H1 (cell line): ENCODE results near the gene RPUSD4. TPM values are rescaled to one million over a fixed set of nuclear protein-coding genes. Genes with fewer than 3 reads are reported as not detected.

Source experiments
- BCL11A ChIP-seq, 2 experiments: IDR thresholded peaks; one replicate each; pipeline ENCODE4 v1.6.1; 2011; ENCODE audit warnings: low read depth in 2 of 2, low read length in 2 of 2, mild to moderate bottlenecking in 2 of 2
- CEBPB ChIP-seq: IDR thresholded peaks from 2 replicates; pipeline ENCODE4 v1.6.1; 2012; ENCODE audit warnings: low read depth, low read length
- CREB1 ChIP-seq: IDR thresholded peaks from 2 replicates; pipeline ENCODE4 v1.6.1; 2012; ENCODE audit warnings: inconsistent platforms
- HDAC2 ChIP-seq, 2 experiments: fragments of 300-600 bp in 1 of 2; sonication (generic) in 1 of 2; IDR thresholded peaks; 2 replicates each; pipeline ENCODE4 v1.6.1; 2011 to 2012; ENCODE audit warnings: low read depth in 2 of 2, low read length in 2 of 2, mild to moderate bottlenecking in 2 of 2, moderate library complexity in 2 of 2, borderline replicate concordance in 1 of 2, inconsistent platforms in 1 of 2
- KDM1A ChIP-seq: fragments of 200-600, 300-600 bp; sonication (generic); IDR thresholded peaks from 2 replicates; pipeline ENCODE4 v1.7.1; 2016; ENCODE audit warnings: mild to moderate bottlenecking, low read length, borderline replicate concordance
- KDM4A ChIP-seq: IDR thresholded peaks from one replicate; pipeline ENCODE4 v1.7.1; 2012; ENCODE audit warnings: low read depth, mild to moderate bottlenecking, moderate library complexity, low read length, inconsistent platforms; ENCODE audit not compliant: severe bottlenecking
- NANOG ChIP-seq: IDR thresholded peaks from 2 replicates; pipeline ENCODE4 v1.6.1; 2011; ENCODE audit warnings: low read length, low read depth, mild to moderate bottlenecking, inconsistent platforms; ENCODE audit not compliant: insufficient read depth, poor library complexity, severe bottlenecking
- NRF1 ChIP-seq: IDR thresholded peaks from 2 replicates; pipeline ENCODE4 v1.6.1; 2011; ENCODE audit warnings: mild to moderate bottlenecking, low read depth, low read length, improper control_type of control experiment
- PHF8 ChIP-seq: fragments of 200-600 bp; sonication (generic); conservative IDR thresholded peaks from 2 replicates; pipeline ENCODE4 v1.7.1; 2012; ENCODE audit warnings: low read depth, mild to moderate bottlenecking, inconsistent platforms, low read length, moderate library complexity
- POU5F1 ChIP-seq: IDR thresholded peaks from 2 replicates; pipeline ENCODE4 v1.6.1; 2011; ENCODE audit warnings: low read depth, mild to moderate bottlenecking, low read length, moderate library complexity
- SIN3A ChIP-seq, 2 experiments: IDR thresholded peaks in 1 of 2; conservative IDR thresholded peaks in 1 of 2; 2 replicates each; pipeline ENCODE4 v1.6.1; 2011 to 2012; ENCODE audit warnings: low read length in 2 of 2, improper control_type of control experiment in 1 of 2, low read depth in 1 of 2, mild to moderate bottlenecking in 1 of 2
- SIRT6 ChIP-seq: IDR thresholded peaks from one replicate; pipeline ENCODE4 v1.7.1; 2012; ENCODE audit warnings: low read length, inconsistent platforms
- SIX5 ChIP-seq: IDR thresholded peaks from 2 replicates; pipeline ENCODE4 v1.6.1; 2011; ENCODE audit warnings: mild to moderate bottlenecking, low read depth, low read length
- SP4 ChIP-seq: IDR thresholded peaks from 2 replicates; pipeline ENCODE4 v1.6.1; 2012; ENCODE audit warnings: low read length, inconsistent platforms
- polyA plus RNA-seq, 7 experiments: library from polyadenylated mRNA; depleted of rRNA in 3 of 7; stranded (reverse) in 5 of 7; unstranded in 2 of 7; fragments of >200 nt in 5 of 7; fragments of 200-250 nt in 2 of 7; gene quantifications; 1 replicate in 5 of 7; 2 replicates in 1 of 7; 4 replicates in 1 of 7; pipeline versions ENCODE4 v1.2.1 to v1.2.3, GENCODE V29; 2011 to 2013; ENCODE audit warnings: missing spikeins in 2 of 7, mixed read lengths in 2 of 7
- total RNA-seq: library from RNA; stranded (reverse); fragmentation: NEBNext Ultra II Directional; extraction: Animal tissue kit (Norgen Biotek cat#: 25700); gene quantifications from 2 replicates; pipeline ENCODE4 v1.2.1, GENCODE V29; 2021
- TF ChIP-seq, protein P1 (sequence below): IDR thresholded peaks from 2 replicates; pipeline ENCODE4 v1.6.1; 2011; ENCODE audit warnings: low read length, improper control_type of control experiment
- TF ChIP-seq, protein P2 (sequence below): IDR thresholded peaks from 2 replicates; pipeline ENCODE4 v1.6.1; 2012; ENCODE audit warnings: low read length, inconsistent platforms
- TF ChIP-seq, protein P3 (sequence below): IDR thresholded peaks from 2 replicates; pipeline ENCODE4 v1.6.1; 2012; ENCODE audit warnings: inconsistent platforms
- TF ChIP-seq, protein P4 (sequence below): IDR thresholded peaks from 2 replicates; pipeline ENCODE4 v1.6.1; 2011; ENCODE audit warnings: low read depth, mild to moderate bottlenecking, low read length; ENCODE audit not compliant: insufficient read depth

RPUSD4 gene
- total and polyA plus RNA-seq, 2 of the 8 experiments (the other 6 are each of a cell fraction or from before 2014, with no cell fraction given) = 36.1 to 50.7 TPM

DNA sequence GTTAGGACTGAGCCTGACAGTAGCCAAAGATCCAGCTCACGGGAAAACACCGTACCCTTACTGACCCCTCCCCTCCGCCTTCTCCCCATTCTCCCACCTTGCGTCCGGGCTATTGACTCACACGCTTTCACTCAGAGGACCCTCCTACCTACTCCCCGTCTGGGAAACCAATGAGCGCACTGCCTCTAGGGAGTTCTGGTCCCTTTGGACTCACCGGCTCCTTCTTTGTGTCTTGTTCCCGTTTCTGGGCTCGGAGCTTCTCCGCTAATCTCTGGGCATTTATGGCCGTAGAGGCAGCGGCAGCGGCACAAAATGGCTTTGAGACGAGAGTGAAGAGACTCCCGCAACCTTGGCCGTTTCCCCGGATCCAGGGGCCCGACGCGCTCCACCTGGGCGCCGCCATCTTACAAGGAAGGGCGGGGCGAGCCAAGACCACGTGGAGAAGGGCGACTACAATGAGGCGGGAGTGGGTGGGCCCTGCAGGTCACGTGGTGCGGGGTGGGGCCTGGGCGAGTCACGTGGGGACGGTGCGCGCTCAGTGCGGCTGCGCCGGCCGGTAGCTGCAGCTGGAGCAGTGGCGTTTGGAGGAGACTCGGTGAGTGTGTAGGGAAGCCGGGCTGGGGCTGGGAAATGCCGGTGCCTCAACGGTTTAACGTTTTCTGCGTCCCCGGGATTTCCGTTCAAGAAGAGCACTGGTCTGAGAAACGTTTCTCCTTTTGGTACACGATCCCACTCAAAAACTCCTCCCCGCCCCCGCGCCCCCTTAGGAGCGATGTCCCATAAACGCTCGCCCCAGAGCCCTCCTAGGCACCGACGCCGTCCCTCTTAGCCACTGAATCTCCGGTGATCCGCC is at the start of gene RPUSD4, which contains the start of gene FAM118B (continued):
- TF ChIP-seq PHF8 (peak; percentile 93), SP4 (peak; percentile 97), CREB1 (0 out of 2 replicates have a peak, but pooled peaks have one; percentile 68), BCL11A (IDR thresholded peaks at IDR 0.05; ENCODE audit: low read depth in 2 of 2, low read length in 2 of 2) (no peak), KDM1A (no peak), SIRT6 (no peak), NANOG (no peak), NRF1 (peak; percentile 79), HDAC2 (IDR thresholded peaks at IDR 0.05; ENCODE audit: borderline replicate concordance in 1 of 2, low read depth in 2 of 2, low read length in 2 of 2) (peak; percentile 3 to 95; a peak in 1 of 4 replicates), POU5F1 (no peak), KDM4A (peak; percentile 83), CEBPB (no peak), SIX5 (no peak), SIN3A (conservative IDR thresholded peaks at IDR 0.05 in 1 of 2, IDR thresholded peaks at IDR 0.05 in 1 of 2; ENCODE audit: low read depth in 1 of 2, low read length in 2 of 2) (peak in 1 of 2 experiments; percentile 91; a peak in 2 of 4 replicates)
- TF ChIP-seq, protein P1, sequence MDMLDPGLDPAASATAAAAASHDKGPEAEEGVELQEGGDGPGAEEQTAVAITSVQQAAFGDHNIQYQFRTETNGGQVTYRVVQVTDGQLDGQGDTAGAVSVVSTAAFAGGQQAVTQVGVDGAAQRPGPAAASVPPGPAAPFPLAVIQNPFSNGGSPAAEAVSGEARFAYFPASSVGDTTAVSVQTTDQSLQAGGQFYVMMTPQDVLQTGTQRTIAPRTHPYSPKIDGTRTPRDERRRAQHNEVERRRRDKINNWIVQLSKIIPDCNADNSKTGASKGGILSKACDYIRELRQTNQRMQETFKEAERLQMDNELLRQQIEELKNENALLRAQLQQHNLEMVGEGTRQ = peak; percentile 100
- TF ChIP-seq, protein P2, sequence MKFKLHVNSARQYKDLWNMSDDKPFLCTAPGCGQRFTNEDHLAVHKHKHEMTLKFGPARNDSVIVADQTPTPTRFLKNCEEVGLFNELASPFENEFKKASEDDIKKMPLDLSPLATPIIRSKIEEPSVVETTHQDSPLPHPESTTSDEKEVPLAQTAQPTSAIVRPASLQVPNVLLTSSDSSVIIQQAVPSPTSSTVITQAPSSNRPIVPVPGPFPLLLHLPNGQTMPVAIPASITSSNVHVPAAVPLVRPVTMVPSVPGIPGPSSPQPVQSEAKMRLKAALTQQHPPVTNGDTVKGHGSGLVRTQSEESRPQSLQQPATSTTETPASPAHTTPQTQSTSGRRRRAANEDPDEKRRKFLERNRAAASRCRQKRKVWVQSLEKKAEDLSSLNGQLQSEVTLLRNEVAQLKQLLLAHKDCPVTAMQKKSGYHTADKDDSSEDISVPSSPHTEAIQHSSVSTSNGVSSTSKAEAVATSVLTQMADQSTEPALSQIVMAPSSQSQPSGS = 0 out of 2 replicates have a peak, but pooled peaks have one; percentile 70
- TF ChIP-seq, protein P3, sequence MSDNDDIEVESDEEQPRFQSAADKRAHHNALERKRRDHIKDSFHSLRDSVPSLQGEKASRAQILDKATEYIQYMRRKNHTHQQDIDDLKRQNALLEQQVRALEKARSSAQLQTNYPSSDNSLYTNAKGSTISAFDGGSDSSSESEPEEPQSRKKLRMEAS = peak; percentile 99
- TF ChIP-seq, protein P4, sequence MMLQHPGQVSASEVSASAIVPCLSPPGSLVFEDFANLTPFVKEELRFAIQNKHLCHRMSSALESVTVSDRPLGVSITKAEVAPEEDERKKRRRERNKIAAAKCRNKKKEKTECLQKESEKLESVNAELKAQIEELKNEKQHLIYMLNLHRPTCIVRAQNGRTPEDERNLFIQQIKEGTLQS = peak; percentile 100
